IPS-11a (cell line): Measurements from ENCODE around the gene TTC27.

Experiments used
- H3K4me3 ChIP-seq: one replicate; pipeline ENCODE4 v1.5.1; 2013; ENCODE audit warnings: low read depth, low read length, control low read depth

Gene TTC27

DNA sequence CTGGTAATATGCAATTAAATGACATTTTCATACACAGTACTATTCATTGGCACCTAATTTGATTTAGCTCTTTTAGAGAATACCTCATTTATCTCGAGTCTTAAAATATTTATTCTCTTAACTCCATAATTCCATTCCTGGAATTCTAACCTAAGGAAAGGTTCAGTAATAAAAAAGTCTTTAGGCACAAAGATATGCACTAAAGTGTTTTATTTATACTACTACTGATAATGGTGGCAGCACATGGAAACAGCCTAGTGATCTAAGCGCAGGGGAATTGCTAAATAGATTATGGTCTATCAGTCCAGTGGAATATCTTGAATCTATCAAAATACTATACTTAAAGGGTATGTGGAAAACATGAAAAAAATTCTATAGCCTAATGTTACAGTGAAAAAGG lies 176.4 kb downstream of the TTC27 start:
- H3K4me3 ChIP-seq: no peak overlapping the region

- H3K4me3 ChIP-seq: no peak overlapping the region
Observed at GRCh38 chr2:32805104-32806095, 177.6 kb downstream of the TTC27 start.

- no peak overlapping the region for H3K4me3 ChIP-seq
Observed at GRCh38 chr2:32806857-32807256, 179.0 kb downstream of the TTC27 start.

DNA sequence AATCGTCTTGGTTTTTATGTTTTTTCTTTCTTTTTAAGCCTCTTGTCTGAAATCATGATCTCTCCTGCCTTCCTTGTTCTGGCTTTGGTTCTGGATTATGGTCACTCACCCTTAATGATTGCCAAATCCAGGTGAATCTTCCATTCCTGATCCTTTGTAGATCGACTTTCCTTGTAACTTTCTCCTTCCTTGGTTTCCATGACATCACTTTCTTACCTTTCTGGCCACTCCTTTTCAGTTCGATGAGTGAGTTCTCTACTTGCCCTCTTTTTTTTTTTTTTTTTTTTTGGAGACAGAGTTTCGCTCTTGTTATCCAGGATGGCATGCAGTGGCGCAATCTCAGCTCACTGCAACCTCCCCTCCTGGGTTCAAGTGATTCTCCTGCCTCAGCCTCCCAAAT lies 179.8 kb downstream of the TTC27 start:
- H3K4me3 ChIP-seq: no peak overlapping the region

GRCh38 chr2:32810909-32811495 lies 183.2 kb downstream of the TTC27 start:
- H3K4me3 ChIP-seq: no peak overlapping the region

DNA sequence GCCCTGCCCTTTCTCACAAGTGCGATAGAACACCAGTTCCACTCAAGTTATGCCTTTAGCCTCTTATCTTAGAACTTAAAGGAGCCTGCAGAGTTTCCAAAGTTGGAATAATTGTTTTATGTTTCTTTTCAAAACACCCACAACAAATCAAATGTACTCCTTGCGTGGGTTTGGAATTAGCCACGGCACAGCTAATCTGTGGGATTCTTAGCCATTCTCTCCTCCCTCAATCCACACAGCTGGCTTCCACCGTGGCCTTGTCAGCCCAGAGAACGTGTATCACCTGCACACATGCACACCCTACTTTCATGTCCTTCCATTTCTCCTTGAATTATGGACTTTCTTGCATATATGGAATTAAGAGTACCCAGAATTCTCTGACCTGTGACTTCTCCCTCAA lies 183.8 kb downstream of the TTC27 start:
- no peak overlapping the region for H3K4me3 ChIP-seq

- no peak overlapping the region for H3K4me3 ChIP-seq
Observed at GRCh38 chr2:32812316-32812715, 184.5 kb downstream of the TTC27 start.

DNA sequence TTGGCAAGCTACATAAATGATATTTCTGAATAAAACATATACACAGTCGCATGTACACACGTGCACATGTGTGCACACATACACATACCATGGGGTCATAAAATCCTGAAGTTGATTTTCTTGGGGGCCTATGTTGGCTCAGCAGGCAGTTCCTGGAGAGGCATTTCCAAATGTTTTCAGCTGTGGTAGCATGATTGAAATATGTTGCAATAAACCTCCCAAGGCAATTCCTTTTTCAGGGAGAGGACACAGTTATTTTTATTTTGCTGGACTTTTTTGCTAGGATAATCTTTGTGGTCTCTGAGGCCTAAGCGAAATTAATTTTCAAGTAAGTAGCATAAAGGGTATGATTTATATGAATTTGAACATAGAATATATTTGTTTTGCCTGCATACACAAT lies 192.2 kb downstream of the TTC27 start:
- H3K4me3 ChIP-seq: no peak overlapping the region

- no peak overlapping the region for H3K4me3 ChIP-seq
Observed at GRCh38 chr2:32820701-32821100, 192.9 kb downstream of the TTC27 start.

DNA sequence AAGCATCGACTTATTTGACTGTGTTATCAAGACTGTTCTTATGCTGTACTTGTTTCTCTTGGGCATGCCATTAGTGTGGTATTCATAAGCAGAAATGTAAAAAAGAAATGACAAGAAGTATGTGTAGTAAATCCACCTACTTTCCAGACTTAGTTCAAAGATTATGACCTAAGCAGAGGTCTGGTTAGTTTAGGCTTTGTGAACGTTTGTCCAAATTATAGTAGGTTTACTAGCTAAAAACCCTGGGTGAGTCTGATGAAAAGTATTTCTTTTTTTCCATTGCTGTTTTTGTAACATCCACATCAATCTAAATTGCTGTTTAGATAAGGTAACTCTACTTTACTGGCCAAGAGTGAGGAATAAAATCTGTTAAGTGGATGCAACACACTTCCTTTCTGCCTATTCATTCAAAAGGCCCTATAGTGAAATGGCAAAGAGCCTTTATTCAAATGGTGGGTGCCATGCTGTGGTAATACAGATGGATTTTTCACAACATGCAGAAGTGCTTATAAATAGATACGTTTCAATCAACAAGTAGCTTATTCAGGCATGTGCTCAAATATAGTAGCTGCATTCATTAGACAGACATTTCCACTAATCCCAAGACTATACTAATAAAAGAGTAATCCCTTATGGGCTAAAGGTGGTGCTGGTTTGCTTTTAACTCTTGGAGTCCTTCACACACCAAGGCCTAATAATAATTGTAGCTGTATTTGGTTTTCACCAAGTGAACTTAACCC lies 196.4 kb downstream of the TTC27 start:
- no peak overlapping the region for H3K4me3 ChIP-seq

DNA sequence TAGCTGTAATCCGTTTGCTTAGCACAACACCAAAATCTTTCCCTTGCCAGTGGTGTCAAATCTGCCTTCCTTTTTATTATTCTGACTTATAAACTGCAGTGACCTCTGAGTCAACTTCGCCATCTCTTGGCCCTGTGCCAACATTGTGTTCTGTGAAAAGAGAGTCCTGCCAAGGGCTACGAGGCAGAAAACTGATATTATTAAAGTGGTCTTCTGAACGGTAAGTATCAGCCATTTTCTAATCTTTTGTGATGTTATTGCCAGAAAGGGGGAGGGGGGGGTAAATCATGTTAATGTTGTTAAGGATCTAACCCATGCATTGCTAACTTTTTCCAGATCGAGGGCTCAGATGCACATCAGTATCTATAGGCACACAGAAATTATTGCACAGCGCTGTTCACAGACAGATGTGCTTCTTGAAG lies 197.5 kb downstream of the TTC27 start:
- no peak overlapping the region for H3K4me3 ChIP-seq

DNA sequence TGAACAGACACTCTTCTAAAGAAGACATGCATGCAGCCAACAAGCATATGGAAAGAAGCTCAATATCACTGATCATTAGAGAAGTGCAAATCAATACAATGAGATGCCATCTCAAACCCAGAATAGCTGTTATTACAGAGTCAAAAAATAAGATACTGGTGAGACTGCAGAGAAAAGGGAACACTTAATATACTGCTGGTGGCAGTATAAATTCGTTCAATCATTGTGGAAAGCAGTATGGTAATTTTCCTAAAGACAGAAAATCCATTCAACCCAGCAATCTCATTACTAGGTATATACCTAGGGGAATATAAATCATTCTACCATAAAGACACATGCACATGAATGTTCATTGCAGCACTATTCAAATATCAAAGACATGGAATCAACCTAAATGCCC lies 202.3 kb downstream of the TTC27 start:
- no peak overlapping the region for H3K4me3 ChIP-seq

- no peak overlapping the region for H3K4me3 ChIP-seq
Observed at GRCh38 chr2:32832821-32833220, 205.0 kb downstream of the TTC27 start.

- H3K4me3 ChIP-seq: no peak overlapping the region
Observed at GRCh38 chr2:32833709-32834108, 205.9 kb downstream of the TTC27 start.

DNA sequence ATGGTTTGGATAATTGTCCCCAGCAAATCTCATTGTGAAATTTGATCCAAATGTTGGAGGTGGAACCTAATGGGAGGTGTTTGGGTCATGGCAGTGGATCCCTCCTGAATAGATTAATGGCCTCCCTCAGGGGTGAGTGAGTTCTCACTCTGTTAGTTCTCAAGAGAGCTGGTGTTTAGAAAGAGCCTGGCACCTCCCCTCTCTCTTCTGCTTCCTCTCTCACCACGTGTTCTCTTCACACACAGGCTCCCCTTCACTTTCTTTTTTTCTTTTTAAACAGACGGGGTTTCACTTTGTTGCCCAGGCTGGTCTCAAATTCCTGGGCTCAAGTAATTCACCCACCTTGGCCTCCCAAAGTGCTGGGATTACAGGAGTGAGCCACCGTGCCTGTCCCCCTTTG lies 207.3 kb downstream of the TTC27 start:
- H3K4me3 ChIP-seq: no peak overlapping the region

- no peak overlapping the region for H3K4me3 ChIP-seq
Observed at GRCh38 chr2:32836933-32837332, 209.1 kb downstream of the TTC27 start.

- H3K4me3 ChIP-seq: no peak overlapping the region
Observed at GRCh38 chr2:32838418-32838817, 210.6 kb downstream of the TTC27 start.

- H3K4me3 ChIP-seq: no peak overlapping the region
Observed at GRCh38 chr2:32838949-32839348, 211.1 kb downstream of the TTC27 start.

DNA sequence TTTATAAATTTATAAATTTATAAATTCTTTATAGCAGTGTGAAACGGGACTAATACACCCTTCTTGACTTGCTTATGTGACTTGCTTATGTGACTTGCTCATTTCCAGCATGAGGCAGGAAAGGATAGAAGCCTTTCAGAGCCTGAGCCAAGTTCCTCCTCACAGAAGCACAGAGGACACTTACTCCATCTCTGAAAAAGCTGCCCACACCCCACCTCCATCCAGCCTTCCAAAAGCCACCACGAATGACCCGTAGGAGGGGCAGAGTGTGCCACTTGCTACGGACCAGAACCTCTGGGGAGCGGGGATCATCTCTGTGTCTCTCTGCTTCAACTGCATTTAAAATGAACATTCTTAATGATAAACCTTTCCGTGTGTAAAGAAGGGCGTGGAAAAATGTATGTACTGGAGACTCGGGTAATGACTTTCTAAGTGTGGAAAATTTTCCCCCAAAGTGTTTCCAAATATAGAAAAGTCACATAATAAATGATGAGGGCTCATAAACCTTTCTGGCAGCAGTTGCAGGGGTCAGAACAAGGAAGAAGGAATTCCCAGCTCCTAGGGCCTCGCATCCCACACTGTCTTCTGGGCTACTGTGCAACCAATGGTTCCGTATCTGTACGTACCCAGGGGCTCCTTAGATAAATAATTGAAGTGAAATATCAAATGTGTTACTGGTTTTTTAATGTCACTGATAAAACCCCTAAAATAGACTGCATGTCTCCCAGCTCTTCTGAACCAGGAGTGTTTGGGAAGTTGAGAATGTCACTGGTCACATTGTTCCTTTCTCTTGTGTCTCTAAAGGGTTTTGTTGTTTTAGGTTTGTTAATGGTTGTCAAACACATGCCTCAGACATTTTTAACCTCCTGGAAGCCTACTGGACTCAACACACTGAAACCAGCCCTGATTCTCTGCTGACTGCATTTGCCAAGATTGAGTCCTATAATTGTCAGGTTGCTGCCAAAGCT lies 214.4 kb downstream of the TTC27 start:
- H3K4me3 ChIP-seq: no peak overlapping the region

DNA sequence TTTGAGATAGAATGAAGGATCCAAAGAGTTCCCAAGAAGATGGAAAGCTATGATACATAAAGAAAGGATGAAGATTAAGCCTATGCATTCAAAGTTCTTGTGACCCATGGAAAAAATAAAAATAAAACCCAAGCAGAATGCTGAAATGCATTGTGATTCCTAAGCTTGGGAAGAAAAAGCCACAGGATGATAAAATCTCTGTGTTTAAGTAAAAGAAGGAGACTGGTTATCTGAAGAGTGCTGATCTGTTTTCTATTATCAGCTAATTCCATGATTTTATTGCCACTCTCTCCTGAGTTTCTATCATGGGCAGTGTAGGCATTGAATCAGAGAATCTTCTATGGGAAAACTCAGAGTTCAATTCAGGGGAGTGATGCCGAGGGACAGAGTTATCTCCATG lies 215.8 kb downstream of the TTC27 start:
- H3K4me3 ChIP-seq: no peak overlapping the region
